ENCODE measurements around the gene LSM7.

- TF ChIP-seq, protein P1, sequence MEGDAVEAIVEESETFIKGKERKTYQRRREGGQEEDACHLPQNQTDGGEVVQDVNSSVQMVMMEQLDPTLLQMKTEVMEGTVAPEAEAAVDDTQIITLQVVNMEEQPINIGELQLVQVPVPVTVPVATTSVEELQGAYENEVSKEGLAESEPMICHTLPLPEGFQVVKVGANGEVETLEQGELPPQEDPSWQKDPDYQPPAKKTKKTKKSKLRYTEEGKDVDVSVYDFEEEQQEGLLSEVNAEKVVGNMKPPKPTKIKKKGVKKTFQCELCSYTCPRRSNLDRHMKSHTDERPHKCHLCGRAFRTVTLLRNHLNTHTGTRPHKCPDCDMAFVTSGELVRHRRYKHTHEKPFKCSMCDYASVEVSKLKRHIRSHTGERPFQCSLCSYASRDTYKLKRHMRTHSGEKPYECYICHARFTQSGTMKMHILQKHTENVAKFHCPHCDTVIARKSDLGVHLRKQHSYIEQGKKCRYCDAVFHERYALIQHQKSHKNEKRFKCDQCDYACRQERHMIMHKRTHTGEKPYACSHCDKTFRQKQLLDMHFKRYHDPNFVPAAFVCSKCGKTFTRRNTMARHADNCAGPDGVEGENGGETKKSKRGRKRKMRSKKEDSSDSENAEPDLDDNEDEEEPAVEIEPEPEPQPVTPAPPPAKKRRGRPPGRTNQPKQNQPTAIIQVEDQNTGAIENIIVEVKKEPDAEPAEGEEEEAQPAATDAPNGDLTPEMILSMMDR (IDR thresholded peaks at IDR 0.05), result no peak
- TF ChIP-seq POLR2A (IDR thresholded peaks at IDR 0.05), result no peak
Measured at GRCh38 chr19:2318923-2319322, 9.5 kb downstream of the LSM7 start.
